H1 (cell line): ENCODE measurements around the gene GNAL. TPM values are rescaled to one million over a fixed set of nuclear protein-coding genes. Genes with fewer than 3 reads are reported as not detected.

ENCODE experiments used
- CHD1 ChIP-seq: IDR thresholded peaks from 2 replicates; pipeline ENCODE4 v1.6.1; 2012; ENCODE audit warnings: low read depth, low read length, improper control_type of control experiment
- CHD7 ChIP-seq: fragments of 300-600 bp; sonication (generic); IDR thresholded peaks from 2 replicates; pipeline ENCODE4 v1.7.1; 2012; ENCODE audit warnings: low read length, moderate library complexity, mild to moderate bottlenecking, inconsistent platforms; ENCODE audit not compliant: insufficient replicate concordance
- GABPA ChIP-seq: IDR thresholded peaks from 2 replicates; pipeline ENCODE4 v1.6.1; 2011; ENCODE audit warnings: mild to moderate bottlenecking, low read length, moderate library complexity, borderline replicate concordance; ENCODE audit not compliant: insufficient read depth
- KDM5A ChIP-seq: fragments of 200-600 bp; IDR thresholded peaks from 2 replicates; pipeline ENCODE4 v1.7.1; 2012; ENCODE audit warnings: mild to moderate bottlenecking, low read length, inconsistent platforms, mixed read lengths
- SUZ12 ChIP-seq: fragments of 200-600 bp; sonication (generic); IDR thresholded peaks from 2 replicates; pipeline ENCODE4 v1.6.1; 2012; ENCODE audit warnings: mild to moderate bottlenecking, inconsistent platforms, low read length, moderate library complexity, mixed read lengths
- polyA plus RNA-seq, 7 experiments: library from polyadenylated mRNA; depleted of rRNA in 3 of 7; stranded (reverse) in 5 of 7; unstranded in 2 of 7; fragments of >200 nt in 5 of 7; fragments of 200-250 nt in 2 of 7; gene quantifications; 1 replicate in 5 of 7; 2 replicates in 1 of 7; 4 replicates in 1 of 7; pipeline versions ENCODE4 v1.2.1 to v1.2.3, GENCODE V29; 2011 to 2013; ENCODE audit warnings: missing spikeins in 2 of 7, mixed read lengths in 2 of 7
- total RNA-seq: library from RNA; stranded (reverse); fragmentation: NEBNext Ultra II Directional; extraction: Animal tissue kit (Norgen Biotek cat#: 25700); gene quantifications from 2 replicates; pipeline ENCODE4 v1.2.1, GENCODE V29; 2021

The GNAL gene
- total and polyA plus RNA-seq, 2 of the 8 experiments (the other 6 are each of a cell fraction or from before 2014, with no cell fraction given), result 13.2 to 18.3 TPM

GRCh38 chr18:11674119-11674518, 14.9 kb upstream of the GNAL start (continued):
- TF ChIP-seq CHD7, result no peak
- TF ChIP-seq CHD1, result no peak
- no peak for TF ChIP-seq KDM5A
- TF ChIP-seq SUZ12, result no peak
- TF ChIP-seq GABPA, result no peak
- TF ChIP-seq, all 59 proteins: peak for 0
